NCI-H2029 (cell line): ENCODE data around the gene GJA10.
"Not testable (repeated sequence)": the region's sequence is repeated elsewhere in the genome, so short reads cannot be mapped to it uniquely, and the experiment has no call there.

Experiments used
- DNase-seq: peaks from one replicate; lab custom pipeline; 2025; lab: John Stamatoyannopoulos, UW

The GJA10 gene

GRCh38 chr6:89894169-89894568 lies at the start of gene GJA10:
Gene GJA10, plus strand, starts transcription at chr6:89894469. Its CDS starts 0 bp downstream, at chr6:89894469.
- DNase-seq = no peak

GRCh38 chr6:89847513-89847912 lies 46.8 kb upstream of the GJA10 start:
- not testable (repeated sequence) for DNase-seq

DNA sequence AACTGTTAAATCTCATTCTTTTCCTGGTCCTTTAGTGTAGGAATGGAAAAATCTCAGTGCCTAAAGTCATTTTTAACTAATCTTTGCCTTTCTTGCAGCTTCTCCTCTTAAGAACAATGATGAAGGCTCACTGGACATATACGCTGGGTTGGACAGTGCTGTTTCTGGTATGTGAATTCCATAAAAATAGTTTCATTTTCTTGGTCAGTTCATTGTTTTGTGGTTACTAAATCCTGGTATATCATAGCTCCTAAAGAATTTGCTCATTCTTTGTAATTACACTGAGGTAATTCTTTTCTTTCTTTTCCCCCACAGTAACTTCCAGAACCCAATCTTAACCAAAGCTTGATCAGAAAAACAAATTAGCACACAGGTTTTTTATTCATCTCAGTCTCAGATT lies 41.2 kb upstream of the GJA10 start:
- no peak for DNase-seq

- DNase-seq = no peak
Observed at GRCh38 chr6:89858041-89858440, 36.2 kb upstream of the GJA10 start.

- no peak for DNase-seq
Observed at GRCh38 chr6:89859744-89860143, 34.5 kb upstream of the GJA10 start.

GRCh38 chr6:89862273-89862672 lies 32.0 kb upstream of the GJA10 start:
- DNase-seq = no peak

DNA sequence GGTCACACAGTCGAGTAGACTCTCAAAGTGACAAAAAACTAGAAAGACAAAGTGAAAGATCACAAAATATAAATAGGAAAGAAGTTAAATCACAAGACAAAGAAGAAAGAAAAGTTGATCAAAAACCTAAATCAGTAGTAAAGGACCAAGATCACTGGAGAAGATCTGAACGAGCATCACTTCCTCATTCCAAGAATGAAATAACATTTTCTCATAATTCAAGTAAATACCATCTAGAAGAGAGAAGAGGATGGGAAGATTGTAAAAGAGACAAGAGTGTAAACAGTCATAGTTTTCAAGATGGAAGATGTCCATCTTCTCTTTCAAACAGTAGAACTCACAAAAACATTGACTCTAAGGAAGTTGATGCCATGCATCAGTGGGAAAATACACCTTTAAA lies 31.6 kb upstream of the GJA10 start:
- DNase-seq = no peak

- DNase-seq = no peak
Observed at GRCh38 chr6:89866024-89866678, 28.1 kb upstream of the GJA10 start.

- DNase-seq = no peak
Observed at GRCh38 chr6:89873721-89874120, 20.5 kb upstream of the GJA10 start.

DNA sequence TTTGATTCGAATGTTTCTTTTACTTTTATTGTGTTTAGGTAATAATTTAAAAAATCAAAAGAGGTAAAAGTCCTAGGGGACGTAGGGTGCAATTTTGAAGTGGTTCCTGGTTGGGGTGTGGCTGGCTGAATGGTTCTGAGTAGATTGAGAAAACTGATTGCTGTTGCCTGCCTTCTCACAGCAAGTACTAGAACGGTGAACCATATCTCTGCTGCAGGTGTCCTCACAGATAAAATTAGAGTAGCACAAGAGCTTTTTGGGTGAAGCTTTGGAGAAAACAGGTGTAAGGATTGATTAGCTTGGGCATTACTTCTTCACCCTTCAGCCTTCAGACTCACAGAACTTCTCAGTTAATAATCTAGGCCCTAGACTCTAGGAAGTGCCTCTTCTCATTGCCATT lies 19.8 kb upstream of the GJA10 start:
- DNase-seq = no peak

DNA sequence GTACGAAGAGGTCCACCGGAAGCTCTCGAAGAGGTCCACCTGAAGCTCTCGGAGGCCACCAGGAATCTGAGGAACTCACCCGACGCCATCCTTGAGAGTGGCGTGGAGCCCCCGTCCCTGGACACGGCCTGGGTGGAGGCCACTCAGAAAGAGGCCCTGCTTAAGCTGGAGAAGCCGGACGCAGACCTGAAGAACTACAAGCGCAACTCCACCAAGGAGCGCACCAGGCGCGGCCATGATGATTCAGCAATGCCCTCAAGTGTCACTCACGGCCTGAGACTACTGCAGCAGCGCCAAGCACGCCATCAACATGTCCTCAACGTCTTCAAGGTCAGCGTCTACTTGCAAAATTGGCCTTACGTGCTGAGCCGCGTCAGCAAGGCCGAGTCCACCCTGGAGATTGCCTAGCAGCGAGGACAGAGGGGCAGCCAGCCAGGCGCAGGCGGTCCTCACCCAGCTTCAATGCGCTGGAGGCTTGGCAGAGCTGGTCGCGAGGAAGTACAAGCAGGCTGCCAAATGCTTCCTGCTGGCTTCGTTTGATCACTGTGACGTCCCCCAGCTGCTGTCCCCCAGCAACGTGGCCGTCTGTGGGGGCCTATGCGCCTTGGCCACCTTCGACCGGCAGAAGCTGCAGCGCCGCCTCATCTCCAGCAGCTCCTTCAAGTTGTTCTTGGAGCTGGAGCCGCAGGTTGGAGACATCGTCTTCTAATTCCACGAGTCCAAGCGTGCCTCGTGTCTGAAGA lies 7.7 kb upstream of the GJA10 start:
- DNase-seq = no peak

GRCh38 chr6:89887452-89888137 lies 6.7 kb upstream of the GJA10 start:
- DNase-seq = no peak

DNA sequence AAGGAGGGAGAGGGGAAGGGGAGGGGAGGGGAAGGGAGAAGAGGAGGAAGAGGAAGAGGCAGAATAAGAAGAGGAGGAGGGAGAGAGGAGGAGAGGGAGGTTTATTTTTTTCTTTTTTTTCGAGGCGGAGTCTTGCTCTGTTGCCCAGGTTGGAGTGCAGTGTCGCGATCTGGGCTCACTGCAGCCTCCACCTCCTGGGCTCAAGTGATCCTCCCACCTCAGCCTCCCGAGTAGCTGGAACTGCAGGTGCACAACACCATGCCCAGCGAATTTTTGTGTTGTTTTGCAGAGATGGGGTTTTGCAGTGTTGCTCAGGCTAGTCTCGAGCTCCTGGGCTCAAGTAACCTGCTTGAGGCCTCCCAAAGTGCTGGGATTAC lies 6.1 kb upstream of the GJA10 start:
- DNase-seq = no peak

DNA sequence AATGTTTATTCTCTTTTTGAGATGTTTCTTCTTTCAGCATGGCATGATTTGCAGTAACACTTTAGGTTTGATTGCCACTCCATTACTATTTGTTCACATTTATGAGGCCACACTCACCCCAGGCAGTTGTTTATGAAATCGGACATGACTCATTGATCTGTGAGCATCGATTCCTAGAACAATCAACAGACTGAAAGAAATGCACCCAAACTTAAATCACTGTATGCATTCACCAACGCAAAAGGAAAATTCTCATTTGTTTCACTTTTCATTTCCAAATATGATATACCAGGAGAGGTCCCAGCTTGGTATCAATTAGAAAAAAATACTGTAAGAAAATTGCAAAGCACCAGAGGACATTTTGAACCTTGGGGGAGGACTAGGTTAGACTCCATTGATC lies 5.4 kb upstream of the GJA10 start:
- DNase-seq = no peak

DNA sequence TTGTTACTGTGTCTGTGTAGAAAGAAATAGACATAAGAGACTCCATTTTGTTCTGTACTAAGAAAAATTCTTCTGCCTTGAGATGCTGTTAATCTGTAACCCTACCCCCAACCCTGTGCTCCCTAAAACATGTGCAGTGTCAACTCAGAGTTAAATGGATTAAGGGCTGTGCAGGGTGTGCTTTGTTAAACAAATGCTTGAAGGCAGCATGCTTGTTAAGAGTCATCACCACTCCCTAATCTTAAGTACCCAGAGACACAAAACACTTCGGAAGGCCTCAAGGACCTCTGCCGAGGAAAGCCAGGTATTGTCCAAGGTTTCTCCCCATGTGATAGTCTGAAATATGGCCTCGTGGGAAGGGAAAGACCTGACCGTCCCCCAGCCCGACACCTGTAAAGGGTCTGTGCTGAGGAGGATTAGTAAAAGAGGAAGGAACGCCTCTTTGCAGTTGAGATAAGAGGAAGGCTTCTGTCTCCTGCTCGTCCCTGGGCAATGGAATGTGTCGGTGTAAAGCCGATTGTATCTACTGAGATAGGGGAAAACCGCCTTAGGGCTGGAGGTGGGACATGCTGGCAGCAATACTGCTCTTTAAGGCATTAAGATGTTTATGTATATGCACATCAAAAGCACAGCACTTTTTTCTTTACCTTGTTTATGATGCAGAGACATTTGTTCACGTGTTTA lies 3.3 kb upstream of the GJA10 start:
- not testable (repeated sequence) for DNase-seq

DNA sequence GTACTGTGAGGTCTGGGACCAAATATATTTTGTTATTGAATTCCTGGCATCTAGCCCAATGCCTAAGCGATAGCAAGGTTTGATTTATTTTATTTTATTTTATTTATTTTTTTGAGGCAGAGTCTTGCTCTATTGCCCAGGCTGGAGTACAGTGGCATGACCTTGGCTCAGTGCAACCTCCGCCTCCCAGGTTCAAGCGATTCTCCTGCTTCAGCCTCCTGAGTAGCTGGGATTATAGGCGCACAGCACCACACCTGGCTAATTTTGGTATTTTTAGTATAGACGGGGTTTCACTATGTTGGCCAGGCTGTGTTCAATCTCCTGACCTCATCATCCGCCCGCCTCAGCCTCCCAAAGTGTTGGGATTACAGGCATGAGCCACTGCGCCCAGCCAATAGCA lies 1.7 kb upstream of the GJA10 start:
- not testable (repeated sequence) for DNase-seq

DNA sequence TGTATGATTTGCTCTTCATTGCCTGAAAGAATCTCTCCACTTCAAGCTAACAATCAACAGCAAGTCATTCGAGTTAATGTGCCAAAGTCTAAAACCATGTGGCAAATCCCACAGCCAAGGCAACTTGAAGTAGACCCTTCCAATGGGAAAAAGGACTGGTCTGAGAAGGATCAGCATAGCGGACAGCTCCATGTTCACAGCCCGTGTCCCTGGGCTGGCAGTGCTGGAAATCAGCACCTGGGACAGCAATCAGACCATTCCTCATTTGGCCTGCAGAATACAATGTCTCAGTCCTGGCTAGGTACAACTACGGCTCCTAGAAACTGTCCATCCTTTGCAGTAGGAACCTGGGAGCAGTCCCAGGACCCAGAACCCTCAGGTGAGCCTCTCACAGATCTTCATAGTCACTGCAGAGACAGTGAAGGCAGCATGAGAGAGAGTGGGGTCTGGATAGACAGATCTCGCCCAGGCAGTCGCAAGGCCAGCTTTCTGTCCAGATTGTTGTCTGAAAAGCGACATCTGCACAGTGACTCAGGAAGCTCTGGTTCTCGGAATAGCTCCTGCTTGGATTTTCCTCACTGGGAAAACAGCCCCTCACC lies 1.1 kb downstream of the GJA10 start:
- DNase-seq = no peak

GRCh38 chr6:89910001-89910901 lies 16.0 kb downstream of the GJA10 start:
- DNase-seq = not testable (repeated sequence)

DNA sequence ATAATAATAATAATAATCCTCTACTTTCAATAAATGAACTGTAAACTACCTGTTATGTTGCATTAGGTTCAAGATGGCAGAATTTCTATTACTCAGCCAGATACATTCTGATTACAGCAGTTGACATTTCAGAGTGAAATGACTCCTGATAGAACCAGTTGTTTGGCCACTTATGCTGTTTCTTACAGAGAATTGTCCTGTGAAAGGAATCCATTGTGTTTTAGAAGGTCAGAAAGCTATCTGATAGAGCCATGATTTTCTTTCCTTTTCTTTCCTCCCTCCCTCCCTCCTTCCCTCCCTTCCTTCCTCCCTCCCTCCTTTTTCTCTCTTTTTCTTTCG lies 16.6 kb downstream of the GJA10 start:
- DNase-seq = no peak

- no peak for DNase-seq
Observed at GRCh38 chr6:89916136-89916920, 22.1 kb downstream of the GJA10 start.
